22Rv1 (cell line): Measurements from ENCODE around the gene OR4X1.

ENCODE experiments used
- ZFX ChIP-seq: fragments of 450-650 bp; IDR thresholded peaks from 2 replicates; pipeline ENCODE4 v1.6.1; 2017; ENCODE audit warnings: antibody characterized with exemption, borderline replicate concordance
- TF ChIP-seq, protein P1 (sequence below): fragments of 450-650 bp; IDR thresholded peaks from 2 replicates; pipeline ENCODE4 v1.5.1; 2017; ENCODE audit warnings: mild to moderate bottlenecking

DNA sequence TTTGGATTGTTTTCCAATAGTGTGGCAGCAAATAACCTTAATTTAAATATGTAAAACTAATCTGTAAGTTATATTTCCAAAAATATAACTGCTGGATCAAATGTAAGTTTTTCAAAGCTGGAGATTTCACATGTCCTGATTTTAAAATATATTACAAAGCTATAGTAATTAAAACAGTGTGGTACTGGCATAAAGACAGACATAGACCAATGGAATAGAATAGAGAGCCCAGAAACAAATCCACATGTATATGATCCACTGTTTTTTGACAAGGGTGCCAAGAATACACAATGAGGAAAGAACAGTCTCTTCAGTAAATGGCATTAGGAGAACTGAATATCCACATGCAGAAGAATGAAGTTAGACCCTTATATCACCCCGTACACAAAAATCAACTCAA is 14.8 kb upstream of the OR4X1 start:
- TF ChIP-seq, protein P1, sequence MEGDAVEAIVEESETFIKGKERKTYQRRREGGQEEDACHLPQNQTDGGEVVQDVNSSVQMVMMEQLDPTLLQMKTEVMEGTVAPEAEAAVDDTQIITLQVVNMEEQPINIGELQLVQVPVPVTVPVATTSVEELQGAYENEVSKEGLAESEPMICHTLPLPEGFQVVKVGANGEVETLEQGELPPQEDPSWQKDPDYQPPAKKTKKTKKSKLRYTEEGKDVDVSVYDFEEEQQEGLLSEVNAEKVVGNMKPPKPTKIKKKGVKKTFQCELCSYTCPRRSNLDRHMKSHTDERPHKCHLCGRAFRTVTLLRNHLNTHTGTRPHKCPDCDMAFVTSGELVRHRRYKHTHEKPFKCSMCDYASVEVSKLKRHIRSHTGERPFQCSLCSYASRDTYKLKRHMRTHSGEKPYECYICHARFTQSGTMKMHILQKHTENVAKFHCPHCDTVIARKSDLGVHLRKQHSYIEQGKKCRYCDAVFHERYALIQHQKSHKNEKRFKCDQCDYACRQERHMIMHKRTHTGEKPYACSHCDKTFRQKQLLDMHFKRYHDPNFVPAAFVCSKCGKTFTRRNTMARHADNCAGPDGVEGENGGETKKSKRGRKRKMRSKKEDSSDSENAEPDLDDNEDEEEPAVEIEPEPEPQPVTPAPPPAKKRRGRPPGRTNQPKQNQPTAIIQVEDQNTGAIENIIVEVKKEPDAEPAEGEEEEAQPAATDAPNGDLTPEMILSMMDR = no peak
- no peak for TF ChIP-seq ZFX
